Hematopoietic multipotent progenitor cell treated with erythropoietin and hydrocortisone succinate and interleukin-3 and kit ligand, for 15 days (in vitro differentiated cells): Measurements from ENCODE around the gene RALGPS1.
"Not testable (repeated sequence)": the region's sequence is repeated elsewhere in the genome, so short reads cannot be mapped to it uniquely, and the experiment has no call there.

Experiments
- DNase-seq: peaks from one replicate; pipeline ENCODE4 v3.0.0-alpha.2; 2015; ENCODE audit warnings: low spot score

Gene RALGPS1

DNA sequence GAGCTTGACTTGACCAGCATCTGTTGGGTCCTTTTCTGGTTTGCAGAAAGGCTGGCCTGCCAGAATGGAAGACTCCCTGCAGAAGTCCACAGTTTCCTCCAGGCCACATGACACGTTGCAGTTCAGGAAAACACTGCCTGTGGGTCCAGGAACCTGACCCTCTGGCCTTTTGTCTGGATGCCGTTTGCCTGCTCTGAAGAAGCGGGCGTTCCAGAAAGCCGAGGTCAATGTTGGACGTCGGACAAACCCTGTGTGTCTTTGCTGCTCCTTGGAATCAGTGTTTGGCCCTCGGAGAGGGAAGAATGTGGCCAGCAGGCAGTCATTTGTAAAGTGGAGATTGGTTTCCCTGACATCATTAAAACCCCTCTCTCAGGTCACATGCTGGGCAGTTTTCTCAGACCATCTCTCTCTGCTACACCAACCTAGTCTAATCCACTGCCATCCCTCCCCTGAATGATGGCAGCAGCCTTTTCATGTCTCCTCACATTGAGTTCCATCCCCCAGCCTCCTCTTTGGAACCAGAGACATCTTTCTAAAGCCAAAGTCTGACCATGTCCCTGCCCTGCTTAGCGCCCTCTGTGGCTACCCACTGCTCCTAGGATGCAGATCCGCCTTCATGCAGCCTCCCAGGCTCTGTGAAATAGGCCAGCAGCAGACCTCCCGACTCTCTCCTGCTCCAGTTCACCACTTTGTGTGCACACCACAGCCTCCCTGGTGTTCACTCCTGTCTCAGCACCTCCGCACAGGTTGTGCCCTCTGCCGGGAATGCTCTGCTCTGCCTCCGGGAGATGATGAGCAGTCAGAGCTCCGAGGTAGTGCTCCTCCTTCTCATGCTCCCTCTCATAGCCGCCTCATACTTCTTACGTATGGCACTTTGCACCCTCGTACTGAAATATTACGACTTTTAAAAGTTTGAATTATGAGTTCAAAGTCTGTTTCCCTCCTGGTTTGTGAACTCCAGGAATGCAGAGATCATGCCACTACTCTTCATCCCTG is 75.6 kb downstream of the RALGPS1 start:
- no peak for DNase-seq

DNA sequence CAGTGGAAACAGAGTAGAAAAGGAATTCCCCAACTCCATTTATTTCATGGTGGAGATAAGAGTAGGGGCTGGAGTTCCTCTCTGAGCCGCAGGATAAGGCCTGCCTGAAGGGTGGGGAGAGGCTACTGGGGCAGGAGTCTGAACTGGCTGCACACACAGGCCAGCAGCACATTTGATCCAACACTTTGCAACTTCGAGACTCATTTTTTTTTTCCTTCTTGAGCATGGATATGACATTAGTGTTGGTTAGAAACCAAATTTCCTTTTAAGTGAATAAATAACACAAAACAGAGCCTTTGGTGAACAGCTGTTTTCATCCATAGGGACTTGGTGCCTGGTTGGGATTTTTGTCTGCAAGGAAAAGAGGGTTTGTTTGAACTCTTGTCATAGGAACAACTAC is 76.6 kb downstream of the RALGPS1 start:
- DNase-seq: no peak

DNA sequence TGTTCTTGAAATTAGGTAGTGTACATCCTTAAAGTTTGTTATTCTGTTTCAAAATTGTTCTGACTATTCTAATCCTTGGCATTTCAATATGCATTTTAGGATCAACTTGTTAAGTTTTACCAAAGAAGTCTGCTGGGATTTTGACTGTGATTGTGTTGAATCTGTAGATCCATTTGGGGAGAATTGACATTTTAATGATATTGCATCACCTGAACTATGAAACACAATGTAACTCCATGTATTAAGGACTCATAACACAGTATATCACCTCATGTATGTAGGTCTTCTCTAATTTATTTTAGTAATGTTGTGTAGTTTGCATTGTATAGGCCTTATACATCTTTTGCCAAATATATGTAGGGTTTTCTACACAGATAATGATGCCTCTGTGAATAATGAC is 77.8 kb downstream of the RALGPS1 start:
- no peak for DNase-seq

DNA sequence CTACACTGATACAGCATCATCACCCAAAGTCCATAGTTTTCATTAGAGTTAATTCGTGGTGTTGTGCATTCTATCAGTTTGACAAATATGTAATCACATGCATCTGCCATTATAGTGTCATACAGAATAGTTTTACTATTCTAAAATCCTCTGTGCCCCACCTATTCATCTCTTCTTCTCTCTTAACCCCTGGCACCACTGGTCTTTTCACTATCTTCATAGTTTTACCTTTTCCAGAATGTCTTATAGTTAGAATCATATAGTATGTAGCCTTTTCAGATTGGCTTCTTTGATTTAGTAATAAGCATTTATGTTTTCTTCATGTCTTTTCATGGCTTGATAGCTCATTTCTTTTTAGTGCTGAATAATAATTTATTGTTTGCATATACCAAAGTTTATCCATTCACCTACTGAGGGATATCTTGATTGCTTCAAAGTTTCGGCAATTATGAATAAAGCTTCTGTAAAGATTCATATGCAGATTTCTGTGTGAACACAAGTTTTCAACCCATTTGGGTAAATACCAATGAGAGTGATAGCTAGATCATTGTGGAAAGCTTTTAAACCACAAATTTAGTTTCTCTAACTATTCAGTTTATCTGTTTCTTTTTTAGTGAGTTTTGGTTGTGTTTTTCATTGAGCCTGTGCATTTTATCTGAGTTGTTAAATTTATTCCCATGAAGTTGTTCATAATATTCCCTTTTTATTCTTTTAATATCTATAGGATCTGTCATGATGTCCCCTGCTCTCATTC is 84.9 kb downstream of the RALGPS1 start:
- DNase-seq: no peak

DNA sequence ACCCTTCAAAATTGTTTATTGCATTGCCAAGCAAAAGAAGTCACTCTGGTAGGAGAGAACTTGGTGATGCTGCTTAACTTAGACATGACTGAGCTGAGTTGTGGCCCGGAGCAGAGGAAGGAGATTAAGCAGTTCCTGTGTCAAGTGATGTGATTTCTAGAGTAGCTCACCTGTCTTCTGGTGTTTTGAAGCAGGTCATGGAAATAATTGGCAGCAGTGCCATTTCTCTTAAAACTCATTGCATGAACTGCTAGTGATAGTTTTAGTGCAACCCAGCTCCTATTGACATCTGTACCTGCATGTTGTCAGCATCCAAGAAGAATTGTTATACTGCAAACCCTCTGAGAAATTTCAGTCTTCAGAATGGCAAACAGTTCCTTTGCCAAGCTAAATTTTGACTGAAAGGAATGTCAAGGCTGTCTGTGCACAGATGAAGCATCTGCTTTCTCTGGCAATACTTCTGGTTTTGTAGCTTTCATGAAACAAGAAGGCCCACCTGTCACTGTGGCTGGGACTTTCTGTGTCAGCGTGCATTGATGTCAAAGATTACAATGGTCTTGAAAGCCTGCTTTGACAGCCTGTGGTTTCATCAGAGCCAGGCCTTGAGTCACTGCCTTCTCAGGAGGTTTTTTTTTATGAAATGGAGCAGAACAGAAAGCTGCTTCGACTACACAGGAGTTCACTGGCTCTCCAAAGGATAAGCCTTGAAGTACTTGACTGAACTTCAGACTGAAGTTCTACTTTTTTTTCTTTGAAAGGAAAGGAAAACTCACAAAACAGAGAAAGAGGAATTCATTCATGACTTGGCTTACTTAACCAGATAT is 90.6 kb downstream of the RALGPS1 start:
- no peak for DNase-seq

DNA sequence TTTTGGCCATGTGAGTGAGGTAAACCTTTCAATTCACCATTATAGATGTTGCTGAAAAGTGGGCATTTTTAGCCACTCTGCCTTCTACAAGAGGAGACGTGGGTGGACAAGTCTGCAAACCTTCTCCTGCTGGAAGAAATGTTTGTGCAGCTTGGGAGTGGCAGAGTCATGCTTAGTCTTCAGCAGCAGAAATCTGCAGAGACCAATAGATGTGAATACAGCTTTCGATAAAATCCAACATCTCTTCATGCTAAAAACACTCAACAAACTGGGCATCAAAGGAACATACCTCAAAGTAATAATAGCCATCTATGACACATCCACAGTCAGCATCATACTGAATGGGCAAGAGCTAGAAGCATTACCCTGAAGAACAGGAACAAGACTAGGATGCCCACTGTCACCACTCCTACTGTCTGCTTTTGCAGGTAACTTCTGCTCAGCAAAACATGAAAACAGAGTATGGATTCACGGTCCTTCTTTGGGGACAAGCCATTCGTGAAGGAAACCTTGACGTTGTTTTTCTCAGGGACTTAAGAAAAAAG is 91.3 kb downstream of the RALGPS1 start:
- DNase-seq: no peak

DNA sequence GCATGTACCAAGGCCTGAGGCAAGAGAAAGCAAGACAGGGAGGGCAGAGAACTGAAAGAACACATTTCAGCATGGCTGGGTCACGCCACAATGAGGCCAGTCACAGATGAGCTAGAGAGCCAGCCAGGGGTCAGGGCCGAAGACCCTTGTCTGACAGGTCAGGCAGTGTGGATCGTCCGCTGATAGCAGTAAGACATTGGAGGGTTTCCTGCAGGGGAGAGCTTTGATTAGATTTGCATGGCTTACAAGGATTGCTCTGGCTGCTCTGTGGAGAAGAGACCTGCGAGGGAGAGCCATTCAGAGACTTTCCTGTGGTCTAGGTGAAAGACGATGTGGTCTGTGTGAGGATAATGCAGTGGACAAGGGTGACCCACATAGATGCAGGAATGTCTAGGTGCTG is 93.1 kb downstream of the RALGPS1 start:
- no peak for DNase-seq

DNA sequence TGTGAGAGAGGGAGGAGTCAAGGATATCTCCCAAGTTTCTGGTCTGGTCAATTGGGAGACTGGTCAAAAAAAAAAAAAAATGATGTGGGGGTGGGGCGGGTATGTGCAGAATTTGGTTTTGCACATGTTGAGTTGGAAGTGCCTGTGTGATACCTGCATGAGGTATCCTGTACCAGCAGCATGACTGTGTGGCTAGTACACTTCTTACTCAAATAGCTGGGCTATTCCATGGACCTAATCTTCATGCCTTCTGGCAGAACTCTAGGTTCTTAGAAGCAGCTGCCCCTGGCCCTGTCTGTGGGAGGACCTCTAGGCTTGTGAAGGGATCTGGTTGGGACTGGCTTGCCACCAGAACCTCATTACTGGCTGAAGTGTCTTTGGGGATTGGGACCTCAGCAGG is 93.5 kb downstream of the RALGPS1 start:
- no peak for DNase-seq

DNA sequence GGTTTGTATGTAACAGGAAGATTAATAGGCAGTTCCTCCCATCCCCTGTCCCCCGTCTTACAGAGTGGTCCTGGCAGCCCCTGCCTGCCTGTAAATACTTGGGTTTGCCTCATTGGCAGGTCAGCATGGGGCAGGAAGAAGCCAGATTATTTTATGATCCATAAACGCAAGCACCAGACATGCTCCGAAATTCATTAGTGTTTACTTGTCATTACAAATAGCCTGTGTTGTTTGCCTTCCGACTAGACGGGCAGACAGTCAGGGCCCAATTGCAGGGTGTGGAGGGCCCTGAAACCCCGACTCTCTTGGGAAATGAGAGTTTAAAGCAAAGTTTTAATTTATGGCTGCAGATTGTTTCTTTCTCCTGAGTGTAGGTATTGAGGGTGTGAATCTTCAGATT is 97.2 kb downstream of the RALGPS1 start:
- DNase-seq: no peak

DNA sequence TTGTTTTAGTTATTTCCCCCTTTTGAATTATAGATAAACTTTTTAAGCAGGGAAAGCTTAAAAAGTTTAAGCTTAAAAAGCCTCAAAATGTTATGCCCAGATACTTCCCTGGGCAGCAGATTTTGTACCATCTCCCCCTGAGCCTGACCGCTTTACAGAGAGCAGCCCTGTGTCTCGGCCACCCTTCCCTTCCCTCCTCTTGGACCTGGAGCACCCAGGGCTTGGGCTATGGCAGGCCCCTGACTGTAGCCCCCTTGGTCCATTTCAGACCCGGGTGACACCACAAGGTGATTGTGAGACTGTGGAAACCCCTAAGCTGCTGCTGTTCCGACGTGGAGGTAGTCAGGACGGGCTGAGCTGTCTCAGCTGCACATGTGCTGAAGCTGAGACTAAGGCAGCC is 97.7 kb downstream of the RALGPS1 start:
- no peak for DNase-seq

DNA sequence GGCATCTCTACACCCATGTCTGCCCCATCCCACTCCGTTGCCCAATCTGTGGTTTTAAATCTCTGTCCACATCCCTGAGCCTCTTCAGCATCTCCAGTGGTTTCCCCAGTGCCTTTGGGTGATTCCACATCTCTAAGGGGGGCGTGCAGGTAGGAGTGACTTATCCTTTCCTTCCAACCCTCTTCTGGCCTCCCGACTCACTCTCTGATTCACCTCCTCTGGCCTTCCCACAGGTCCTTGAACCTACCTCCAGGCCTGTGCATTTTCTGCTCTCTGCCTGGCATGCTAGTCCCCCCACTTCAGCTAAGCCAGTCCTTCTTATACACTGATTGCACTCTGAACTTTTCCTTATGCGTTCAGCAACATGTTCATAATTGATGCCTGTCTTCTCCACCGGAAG is 99.0 kb downstream of the RALGPS1 start:
- DNase-seq: no peak

DNA sequence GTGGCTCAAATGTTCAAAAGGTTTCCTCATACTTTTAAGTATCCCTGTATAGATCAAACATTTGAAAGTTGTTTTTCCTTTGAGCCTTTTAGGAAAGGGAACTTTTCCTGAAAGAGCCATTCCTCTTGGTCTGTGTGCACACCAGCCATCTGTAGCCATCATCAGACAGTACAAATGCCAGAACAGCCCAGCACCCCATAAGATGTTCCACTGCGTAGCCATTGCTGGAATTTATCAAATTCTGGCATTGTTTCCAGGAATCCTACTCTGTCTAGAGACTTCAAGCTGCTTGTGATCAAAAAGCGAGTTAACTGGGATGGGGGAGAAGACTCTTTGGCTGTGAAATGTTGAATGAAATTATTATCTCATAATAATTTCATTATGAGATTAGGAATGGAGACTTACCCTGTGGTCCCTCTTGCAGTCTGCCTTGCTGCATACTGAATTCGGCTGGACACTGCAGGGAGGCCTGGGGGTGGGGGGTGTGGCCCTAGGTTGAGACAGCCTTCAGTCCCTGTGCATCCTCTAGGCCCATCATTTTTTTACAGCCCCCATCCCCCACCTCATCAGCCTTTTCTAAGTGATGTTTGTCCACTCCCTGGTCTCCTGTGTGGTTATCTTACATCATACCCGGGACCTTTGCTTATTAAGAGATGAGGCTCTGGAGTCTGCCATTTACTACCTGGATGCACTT is 99.8 kb downstream of the RALGPS1 start:
- DNase-seq: no peak

DNA sequence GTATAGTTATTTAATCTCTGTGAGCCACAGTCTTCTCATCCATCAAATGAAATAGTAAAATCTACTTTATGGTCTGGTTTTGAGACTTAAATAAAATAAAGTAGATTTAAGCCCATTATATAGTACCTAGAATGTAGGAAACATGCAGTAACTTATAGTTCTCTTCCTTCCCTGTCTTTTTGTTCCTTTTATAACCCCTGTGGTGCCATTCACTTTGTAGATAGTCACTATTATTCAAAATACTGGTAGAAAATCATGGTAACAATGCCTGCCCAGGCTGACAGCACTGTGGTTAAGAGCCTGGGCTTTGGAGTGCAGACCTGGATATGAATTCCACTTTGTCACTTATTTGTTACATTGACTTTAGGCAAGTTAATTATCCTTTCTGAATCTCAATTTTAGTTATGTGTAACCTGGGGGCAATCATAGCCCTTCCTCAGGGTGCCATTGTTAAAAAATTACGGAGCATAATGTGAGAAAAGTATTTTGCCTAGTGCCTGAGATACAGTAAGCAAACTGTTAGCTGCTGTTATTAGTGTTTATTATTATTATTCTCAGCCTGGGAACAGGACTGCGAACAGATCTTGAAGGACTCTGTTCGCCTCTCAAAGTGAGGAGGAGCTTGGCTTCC is 100.4 kb downstream of the RALGPS1 start:
- DNase-seq: no peak

DNA sequence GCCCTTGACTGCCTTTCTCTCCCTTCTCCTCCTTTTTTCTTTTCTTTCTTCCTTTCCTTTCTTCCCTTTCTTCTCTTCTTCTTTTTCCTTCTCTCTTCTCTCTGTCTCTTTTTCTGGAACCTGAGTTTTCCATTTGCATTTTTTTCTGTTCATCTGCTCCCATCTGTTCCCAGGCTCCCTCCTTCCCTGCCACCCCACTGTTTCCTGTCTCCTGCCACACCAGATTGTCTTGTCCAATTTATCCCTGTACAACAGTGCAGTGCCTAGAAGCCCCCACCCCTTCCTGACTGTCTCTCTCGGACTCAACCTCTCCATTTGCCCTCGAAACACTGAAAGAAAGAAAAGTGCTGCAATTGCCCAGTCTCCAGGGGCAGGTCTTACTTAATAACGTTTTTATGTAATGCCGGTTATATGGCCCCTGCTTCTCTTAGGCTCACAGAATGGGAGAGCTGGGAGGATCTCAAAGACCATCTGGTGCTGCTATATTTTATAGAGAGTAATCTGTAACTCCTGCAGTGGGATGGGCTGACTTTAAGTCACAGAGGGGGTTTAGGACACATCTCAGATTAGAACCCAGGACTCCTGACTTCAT is 101.4 kb downstream of the RALGPS1 start:
- DNase-seq: no peak

DNA sequence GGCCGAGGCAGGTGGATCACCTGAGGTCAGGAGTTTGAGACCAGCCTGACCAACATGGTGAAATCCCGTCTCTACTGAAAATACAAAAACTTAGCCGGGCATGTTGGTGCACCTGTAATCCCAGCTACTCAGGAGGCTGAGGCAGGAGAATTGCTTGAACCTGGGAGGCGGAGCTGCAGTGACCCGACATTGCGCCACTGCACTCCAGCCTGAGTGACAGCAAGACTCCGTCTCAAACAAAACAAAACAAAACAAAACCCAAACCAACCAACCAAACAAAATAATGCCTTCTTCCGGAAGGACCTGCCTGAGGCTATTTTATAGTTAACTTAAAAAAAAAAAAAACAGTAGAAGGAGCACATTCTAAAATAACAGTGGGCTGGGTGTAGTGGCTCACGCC is 103.4 kb downstream of the RALGPS1 start:
- not testable (repeated sequence) for DNase-seq

DNA sequence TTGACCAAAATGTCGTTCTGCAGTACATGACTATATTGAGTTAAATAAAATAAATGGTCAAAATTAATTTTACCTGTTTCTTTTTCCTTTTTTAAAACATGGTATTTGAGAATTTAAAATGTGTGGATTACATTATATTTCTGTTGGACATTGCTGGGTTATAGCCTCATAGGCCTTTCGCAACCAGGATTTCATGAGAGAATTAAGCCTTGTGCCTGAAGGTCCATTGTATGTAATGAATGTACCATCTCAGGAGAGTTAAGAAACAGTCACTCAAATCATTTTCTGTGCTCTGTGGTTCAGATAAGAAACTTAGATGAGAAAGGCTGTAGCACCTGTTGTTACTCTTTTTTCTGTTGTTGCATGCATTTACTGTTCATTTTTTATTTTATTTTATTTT is 104.4 kb downstream of the RALGPS1 start:
- no peak for DNase-seq

DNA sequence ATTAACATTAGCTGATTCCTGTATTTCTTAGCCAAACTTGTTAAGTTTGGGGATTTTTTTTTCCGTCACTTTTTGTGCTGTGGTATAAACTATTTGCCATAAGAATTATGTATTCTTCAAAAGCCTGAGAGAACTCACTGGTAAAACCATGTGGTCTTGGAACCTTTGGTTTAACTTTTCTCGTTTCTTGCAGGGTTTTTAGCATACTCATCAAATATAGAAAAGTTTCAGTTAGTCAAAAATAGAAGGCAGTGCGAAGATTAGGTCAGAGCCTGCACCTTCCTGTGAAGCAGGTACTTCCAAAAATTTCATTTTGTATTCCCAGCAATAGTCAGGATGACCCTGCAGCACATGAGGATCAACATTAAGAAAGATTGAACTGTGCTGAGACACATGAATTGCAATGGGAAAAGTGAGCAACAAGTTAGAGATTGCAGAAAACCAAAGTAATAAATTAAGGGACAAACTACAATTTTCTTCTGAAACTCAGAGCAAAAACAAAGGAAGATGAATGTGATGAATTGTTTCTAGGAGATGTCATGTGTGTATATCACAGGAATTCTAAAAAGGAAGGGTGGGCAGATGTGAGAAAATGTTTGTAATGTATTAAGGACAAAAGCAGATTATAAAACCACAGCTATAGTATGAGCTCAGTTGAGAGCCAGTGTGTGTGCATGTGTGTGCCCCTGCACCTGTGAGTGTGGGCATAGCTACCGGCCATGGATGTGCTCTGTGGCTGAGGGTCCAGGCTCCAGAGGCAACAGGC is 105.6 kb downstream of the RALGPS1 start:
- no peak for DNase-seq

DNA sequence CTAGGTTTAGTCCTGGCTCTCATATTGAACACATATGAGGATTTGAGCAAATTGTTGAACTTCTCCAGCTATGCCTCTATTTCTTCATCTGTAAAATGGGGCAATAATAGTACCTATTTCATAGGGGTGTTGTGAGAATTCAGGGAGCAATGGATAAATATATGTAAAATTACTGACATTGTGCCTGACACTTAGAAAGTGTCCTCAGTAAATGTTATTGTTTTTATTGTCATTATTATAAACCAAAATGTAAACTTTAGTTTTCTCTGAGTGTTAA is 106.2 kb downstream of the RALGPS1 start:
- no peak for DNase-seq

DNA sequence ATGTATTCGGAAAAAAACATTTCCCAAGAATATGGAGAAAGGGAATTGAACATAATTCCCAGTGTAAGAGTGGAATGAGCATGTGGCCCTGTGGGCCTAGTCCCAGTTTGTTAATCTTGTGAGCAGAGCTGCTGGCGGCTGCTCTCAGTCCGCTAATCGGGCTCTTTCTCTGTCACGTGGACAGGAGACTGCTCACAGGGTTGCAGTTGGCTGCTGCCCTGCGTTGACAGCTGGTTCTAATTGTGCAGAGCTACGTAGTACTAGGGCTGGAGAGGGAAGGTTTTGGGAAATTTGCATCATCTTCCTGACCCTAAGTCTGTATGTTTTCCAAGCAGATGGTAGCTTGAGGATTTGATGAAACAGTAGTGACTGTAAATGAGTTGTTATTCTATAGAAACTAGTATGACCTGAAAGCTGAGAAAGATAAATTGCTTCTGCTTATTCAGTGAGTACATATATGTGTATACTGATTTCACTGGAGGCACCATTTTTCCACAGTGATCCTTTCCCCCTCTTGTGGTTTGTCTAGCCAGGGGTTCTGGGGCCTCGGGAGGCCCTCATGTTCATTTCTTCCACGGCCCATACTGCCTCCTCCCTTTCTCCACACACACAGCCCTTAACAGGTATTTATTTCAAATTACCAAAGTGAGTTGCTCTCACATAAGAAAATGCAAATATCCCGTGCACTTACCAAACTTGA is 107.2 kb downstream of the RALGPS1 start:
- DNase-seq: no peak
